LNCAP (cell line): ENCODE data around the gene NIM1K.

Experiments
- TF ChIP-seq, protein P1 (sequence below): fragments of 450-650 bp; IDR thresholded peaks from 2 replicates; pipeline ENCODE4 v1.5.1; 2017; ENCODE audit warnings: mild to moderate bottlenecking

NIM1K gene

DNA sequence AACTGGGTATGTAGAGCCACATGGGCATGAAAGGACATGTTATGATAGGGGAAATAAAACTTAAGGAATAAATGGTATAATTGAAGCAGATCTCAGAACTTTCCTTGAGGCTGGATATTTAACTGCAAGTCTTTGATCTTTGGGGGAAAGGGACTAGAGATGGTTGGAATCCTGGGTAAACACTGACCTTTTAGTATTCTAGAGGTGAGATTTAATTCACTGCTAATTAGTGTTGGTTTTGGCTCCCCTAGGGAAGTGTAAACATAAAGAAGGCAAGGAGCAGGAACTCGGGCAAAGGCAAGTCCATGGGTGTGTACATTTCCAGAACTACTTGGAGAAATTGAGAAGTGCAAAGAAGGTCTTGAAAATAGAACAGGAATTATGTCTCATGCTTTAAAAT is 16.6 kb downstream of the NIM1K start:
- TF ChIP-seq, protein P1, sequence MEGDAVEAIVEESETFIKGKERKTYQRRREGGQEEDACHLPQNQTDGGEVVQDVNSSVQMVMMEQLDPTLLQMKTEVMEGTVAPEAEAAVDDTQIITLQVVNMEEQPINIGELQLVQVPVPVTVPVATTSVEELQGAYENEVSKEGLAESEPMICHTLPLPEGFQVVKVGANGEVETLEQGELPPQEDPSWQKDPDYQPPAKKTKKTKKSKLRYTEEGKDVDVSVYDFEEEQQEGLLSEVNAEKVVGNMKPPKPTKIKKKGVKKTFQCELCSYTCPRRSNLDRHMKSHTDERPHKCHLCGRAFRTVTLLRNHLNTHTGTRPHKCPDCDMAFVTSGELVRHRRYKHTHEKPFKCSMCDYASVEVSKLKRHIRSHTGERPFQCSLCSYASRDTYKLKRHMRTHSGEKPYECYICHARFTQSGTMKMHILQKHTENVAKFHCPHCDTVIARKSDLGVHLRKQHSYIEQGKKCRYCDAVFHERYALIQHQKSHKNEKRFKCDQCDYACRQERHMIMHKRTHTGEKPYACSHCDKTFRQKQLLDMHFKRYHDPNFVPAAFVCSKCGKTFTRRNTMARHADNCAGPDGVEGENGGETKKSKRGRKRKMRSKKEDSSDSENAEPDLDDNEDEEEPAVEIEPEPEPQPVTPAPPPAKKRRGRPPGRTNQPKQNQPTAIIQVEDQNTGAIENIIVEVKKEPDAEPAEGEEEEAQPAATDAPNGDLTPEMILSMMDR, result no peak

DNA sequence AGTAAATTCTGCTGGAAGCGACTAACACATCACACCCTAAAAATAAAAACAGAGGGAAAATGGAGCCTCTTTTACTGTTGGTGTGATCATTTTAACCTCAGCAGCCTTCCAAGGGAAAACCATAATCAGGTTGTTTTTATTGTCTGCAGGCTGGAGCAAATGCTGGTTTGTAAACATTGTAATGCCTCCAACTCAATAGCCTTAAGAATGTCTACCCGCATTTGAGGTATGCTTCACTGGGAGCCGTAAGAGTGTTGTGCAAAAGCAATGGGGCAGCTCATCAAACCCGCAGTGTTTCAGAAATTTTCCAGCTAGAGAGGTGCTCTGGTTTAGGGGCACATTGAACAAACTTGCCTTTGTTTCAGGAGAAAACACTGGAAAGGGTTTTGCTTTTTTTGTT is 17.0 kb downstream of the NIM1K start:
- TF ChIP-seq, protein P1, result no peak

DNA sequence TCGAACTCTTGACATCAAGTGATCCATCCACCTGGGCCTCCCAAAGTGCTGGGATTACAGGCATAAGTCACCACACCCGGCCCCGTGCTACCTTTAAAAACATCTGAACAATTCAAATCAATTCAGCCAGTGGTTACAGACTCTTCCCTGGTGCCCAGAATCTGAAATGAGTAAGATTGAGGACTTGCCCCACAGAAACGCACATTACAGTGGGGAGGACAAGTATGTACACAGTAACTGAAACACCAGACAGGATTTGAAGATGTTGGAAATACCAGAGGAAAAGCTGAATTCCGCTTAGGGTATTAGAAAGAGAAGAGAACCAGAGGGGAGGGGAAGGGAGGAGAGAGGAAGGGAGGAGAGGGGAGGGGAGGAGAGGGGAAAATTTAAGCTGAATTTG is 17.8 kb downstream of the NIM1K start:
- TF ChIP-seq, protein P1, result no peak

DNA sequence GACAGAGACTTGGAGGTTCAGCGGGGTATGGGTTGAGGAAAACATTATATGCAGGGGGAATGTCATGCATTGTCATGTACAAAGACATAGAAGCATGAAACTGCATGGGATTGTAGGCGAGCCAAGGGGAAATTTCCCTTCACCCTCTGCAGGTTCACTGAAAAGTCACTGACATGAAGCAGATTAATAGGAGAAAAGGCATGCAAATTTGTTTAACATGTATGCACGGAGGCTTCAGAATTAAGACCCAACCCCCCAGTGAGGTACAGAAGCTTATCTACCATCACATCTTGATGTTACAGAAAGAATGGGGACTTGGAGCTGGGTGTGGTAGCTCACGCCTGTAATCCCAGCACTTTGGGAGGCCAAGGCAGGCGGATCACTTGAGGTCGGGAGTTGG is 18.5 kb downstream of the NIM1K start:
- TF ChIP-seq, protein P1, result no peak

DNA sequence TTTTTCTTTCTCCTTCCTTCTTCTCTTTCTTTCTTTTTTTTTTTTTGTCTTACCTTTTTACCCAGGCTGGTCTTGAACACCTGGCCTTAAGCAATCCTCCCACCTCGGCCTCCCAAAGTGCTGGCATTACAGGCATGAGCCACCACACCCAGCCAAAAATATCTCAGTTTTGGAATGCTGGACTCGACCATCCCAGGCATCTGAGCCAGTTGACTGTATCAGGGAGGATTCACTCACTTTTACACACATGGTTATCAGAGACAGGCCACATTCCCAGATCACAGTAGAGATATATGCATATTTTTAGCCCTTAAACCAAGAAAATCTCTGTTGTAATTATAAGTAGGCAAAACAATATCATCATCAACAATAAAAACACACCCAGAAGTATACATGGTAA is 21.9 kb downstream of the NIM1K start:
- TF ChIP-seq, protein P1, result no peak

DNA sequence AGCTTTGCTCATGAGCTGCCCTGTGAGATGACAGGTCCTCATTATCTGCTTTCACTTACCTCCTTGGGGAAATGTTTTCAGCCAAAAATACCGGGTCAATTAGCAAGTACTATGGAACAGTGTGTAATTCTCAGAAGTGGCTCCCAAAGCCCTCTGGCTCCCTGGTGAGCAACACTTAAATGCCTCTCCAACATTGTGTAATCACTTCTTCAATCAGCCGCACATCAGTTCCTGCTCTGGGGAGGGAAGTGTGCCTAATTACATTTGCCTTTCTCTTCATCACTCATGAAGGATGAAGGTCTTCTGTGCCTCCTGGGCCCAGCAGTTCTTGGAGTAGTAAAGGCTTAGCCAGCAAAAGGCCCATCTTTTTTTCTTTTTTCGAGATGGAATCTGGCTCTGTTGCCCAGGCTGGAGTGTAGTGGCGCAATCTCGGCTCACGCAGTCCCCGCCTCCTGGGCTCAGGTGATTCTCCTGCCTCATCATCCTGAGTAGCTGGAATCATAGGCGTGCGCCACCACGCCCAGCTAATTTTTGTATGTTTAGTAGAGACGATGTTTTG is 23.1 kb downstream of the NIM1K start:
- TF ChIP-seq, protein P1, result no peak

DNA sequence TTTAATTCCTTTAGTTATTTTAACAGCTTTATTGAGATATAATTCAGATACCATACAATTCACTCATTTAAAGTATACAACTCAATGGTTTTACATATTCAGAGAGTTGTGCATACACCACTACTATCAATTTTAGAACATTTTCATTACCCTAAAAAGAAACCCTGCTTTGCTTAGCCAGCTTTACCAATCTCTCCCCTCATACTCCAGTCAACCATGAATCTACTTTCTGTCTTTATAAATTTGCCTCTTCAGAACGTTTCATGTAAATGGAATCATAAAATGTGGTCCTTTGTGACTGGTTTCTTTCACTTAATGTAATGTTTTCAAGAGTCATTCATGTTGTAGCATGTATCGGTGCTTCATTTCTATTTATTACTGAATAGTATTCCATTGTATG is 24.9 kb downstream of the NIM1K start:
- TF ChIP-seq, protein P1, result no peak

DNA sequence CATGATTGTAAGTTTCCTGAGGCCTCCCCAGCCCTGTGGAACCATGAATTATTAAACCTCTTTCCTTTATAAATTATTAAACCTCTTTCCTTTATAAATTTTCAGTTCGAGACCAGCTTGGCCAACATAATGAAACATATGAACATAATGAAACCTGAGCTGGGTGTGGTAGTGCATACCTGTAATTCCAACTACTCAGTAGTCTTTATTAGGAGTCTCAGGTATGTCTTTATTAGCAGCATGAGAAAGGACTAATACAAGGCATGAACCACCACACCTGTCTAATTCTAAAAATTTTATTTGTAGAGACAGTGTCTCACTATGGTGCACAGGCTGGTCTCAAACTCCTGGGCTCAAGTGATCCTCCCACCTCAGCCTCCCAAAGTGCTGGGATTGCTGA is 27.1 kb downstream of the NIM1K start:
- TF ChIP-seq, protein P1, result no peak
